Osteocyte (in vitro differentiated cells): Measurements from ENCODE around the gene MKKS. TPM values are rescaled to one million over a fixed set of nuclear protein-coding genes. Genes with fewer than 3 reads are reported as not detected.

Experiments
- DNase-seq: peaks from one replicate; pipeline ENCODE4 v3.0.0; 2021; ENCODE audit warnings: mixed read lengths; ENCODE audit not compliant: unreplicated experiment; ENCODE audit errors: extremely low spot score
- H3K27ac Mint-ChIP-seq: one replicate; pipeline ENCODE4 v1.8.0; 2021; ENCODE audit warnings: mild to moderate bottlenecking, mixed read lengths; ENCODE audit not compliant: unreplicated experiment
- H3K27me3 Mint-ChIP-seq: one replicate; pipeline ENCODE4 v1.8.0; 2021; ENCODE audit warnings: mixed read lengths; ENCODE audit not compliant: unreplicated experiment
- H3K36me3 Mint-ChIP-seq: one replicate; pipeline ENCODE4 v1.8.0; 2021; ENCODE audit warnings: mixed read lengths; ENCODE audit not compliant: unreplicated experiment
- H3K4me1 Mint-ChIP-seq: one replicate; pipeline ENCODE4 v1.8.0; 2021; ENCODE audit warnings: mixed read lengths; ENCODE audit not compliant: unreplicated experiment
- H3K4me3 Mint-ChIP-seq: one replicate; pipeline ENCODE4 v1.8.0; 2021; ENCODE audit warnings: mild to moderate bottlenecking, moderate library complexity, mixed read lengths; ENCODE audit not compliant: unreplicated experiment
- H3K9me3 Mint-ChIP-seq: one replicate; pipeline ENCODE4 v1.8.0; 2021; ENCODE audit warnings: mixed read lengths; ENCODE audit not compliant: unreplicated experiment
- CTCF ChIP-seq: fragments of 200-600 bp; sonication (generic); IDR thresholded peaks from 2 replicates; pipeline ENCODE4 v1.5.0; 2021; ENCODE audit warnings: antibody characterized with exemption, mild to moderate bottlenecking, moderate library complexity
- total RNA-seq: library from RNA; stranded (reverse); gene quantifications from 2 replicates; pipeline ENCODE4 v1.2.1, GENCODE V29; 2021

Gene MKKS
- total RNA-seq, 1 donor from 2014 or later: 13.0 TPM

- H3K36me3 Mint-ChIP-seq: no peaks in the 10 kb centered on the region
- H3K27me3 Mint-ChIP-seq: no peaks in the 10 kb centered on the region
- DNase-seq: no peak
- no peak overlapping the region for H3K27ac Mint-ChIP-seq
- H3K4me3 Mint-ChIP-seq: no peak overlapping the region
- no peak for TF ChIP-seq CTCF
- peaks cover 20% of the 10 kb centered on the region for H3K4me1 Mint-ChIP-seq
- no peaks in the 10 kb centered on the region for H3K9me3 Mint-ChIP-seq
Observed at GRCh38 chr20:10476319-10476724, 42.3 kb upstream of the MKKS start.

- H3K4me3 Mint-ChIP-seq: no peak overlapping the region
- no peaks in the 10 kb centered on the region for H3K36me3 Mint-ChIP-seq
- DNase-seq: no peak
- no peaks in the 10 kb centered on the region for H3K9me3 Mint-ChIP-seq
- H3K27ac Mint-ChIP-seq: no peak overlapping the region
- peaks cover 22% of the 10 kb centered on the region for H3K4me1 Mint-ChIP-seq
- TF ChIP-seq CTCF: no peak
- H3K27me3 Mint-ChIP-seq: no peaks in the 10 kb centered on the region
Observed at GRCh38 chr20:10475225-10475624, 41.2 kb upstream of the MKKS start.

- TF ChIP-seq CTCF: no peak
- no peaks in the 10 kb centered on the region for H3K27me3 Mint-ChIP-seq
- H3K4me1 Mint-ChIP-seq: peaks cover 27% of the 10 kb centered on the region
- no peaks in the 10 kb centered on the region for H3K36me3 Mint-ChIP-seq
- DNase-seq: no peak
- no peak overlapping the region for H3K4me3 Mint-ChIP-seq
- H3K9me3 Mint-ChIP-seq: no peaks in the 10 kb centered on the region
- H3K27ac Mint-ChIP-seq: no peak overlapping the region
Observed at GRCh38 chr20:10474606-10475184, 40.7 kb upstream of the MKKS start.

GRCh38 chr20:10472871-10473270, 38.8 kb upstream of the MKKS start:
- peaks cover 36% of the 10 kb centered on the region for H3K4me1 Mint-ChIP-seq
- DNase-seq: no peak
- no peak for TF ChIP-seq CTCF
- no peaks in the 10 kb centered on the region for H3K27me3 Mint-ChIP-seq
- H3K27ac Mint-ChIP-seq: peak overlapping the region; percentile 27
- no peaks in the 10 kb centered on the region for H3K36me3 Mint-ChIP-seq
- no peaks in the 10 kb centered on the region for H3K9me3 Mint-ChIP-seq
- no peak overlapping the region for H3K4me3 Mint-ChIP-seq

GRCh38 chr20:10470276-10470675, 36.3 kb upstream of the MKKS start:
- no peaks in the 10 kb centered on the region for H3K36me3 Mint-ChIP-seq
- TF ChIP-seq CTCF: no peak
- no peak overlapping the region for H3K4me3 Mint-ChIP-seq
- H3K27ac Mint-ChIP-seq: peak overlapping the region; percentile 71
- no peaks in the 10 kb centered on the region for H3K9me3 Mint-ChIP-seq
- H3K4me1 Mint-ChIP-seq: peaks cover 55% of the 10 kb centered on the region
- DNase-seq: no peak
- no peaks in the 10 kb centered on the region for H3K27me3 Mint-ChIP-seq
